GM18520 (cell line): ENCODE measurements around the gene RAB11FIP5.

Source experiments
- ATAC-seq: cut with Tn5 transposase; IDR thresholded peaks from one replicate; pipeline ENCODE4 v1.9.1; 2021; ENCODE audit not compliant: unreplicated experiment

RAB11FIP5 gene

GRCh38 chr2:73033766-73034381 is 78.9 kb downstream of the RAB11FIP5 start:
- ATAC-seq, result no peak

- ATAC-seq, result no peak
Measured at GRCh38 chr2:73033142-73033765, 79.5 kb downstream of the RAB11FIP5 start.

GRCh38 chr2:73032702-73033097 is 80.0 kb downstream of the RAB11FIP5 start:
- no peak for ATAC-seq

- no peak for ATAC-seq
Measured at GRCh38 chr2:73031725-73032701, 80.7 kb downstream of the RAB11FIP5 start.

GRCh38 chr2:73031095-73031678 is 81.6 kb downstream of the RAB11FIP5 start:
- no peak for ATAC-seq

DNA sequence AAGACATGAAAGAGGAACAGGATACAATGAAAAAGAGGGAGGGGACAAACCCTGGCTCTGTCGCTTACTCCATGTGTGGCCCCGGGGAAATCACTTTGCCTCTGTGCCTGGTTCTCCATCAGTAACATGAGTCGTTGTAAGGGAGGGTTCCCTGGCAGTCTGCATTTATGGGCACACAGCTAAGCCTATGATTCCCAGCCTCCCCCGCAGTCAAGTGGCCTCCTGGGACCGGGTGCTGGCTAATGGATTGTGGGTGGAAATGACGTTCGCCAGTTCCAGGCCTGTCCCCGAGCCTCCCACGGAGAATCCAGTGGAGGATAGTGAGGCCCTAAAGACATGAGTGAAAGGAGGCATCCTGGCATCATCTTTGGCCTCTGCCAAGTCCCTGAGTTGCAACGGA is 83.9 kb downstream of the RAB11FIP5 start:
- ATAC-seq, result no peak

DNA sequence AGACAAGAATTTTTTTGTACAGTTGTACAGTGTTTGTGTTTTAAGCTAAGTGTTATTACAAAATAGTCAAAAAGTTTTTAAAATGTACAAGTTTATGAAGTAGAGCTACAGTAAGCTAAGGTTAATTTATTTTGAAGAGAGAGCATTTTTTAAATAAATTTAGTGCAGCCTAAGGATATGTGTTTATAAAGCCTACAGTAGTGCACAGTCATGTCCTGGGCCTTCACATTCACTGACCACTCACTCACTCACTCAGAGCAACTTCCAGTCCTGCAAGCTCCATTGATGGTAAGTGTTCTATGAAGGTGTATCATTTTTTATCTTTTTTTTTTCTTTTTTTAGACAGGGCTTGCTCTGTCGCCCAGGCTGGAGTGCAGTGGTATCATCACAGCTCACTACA is 85.4 kb downstream of the RAB11FIP5 start:
- no peak for ATAC-seq

- ATAC-seq, result no peak
Measured at GRCh38 chr2:73023497-73023896, 89.3 kb downstream of the RAB11FIP5 start.
